ENCODE measurements around the gene ESCO1.

Gene ESCO1

GRCh38 chr18:21489919-21490495 is 110.5 kb downstream of the ESCO1 start:
- in situ Hi-C loops (cut with HindIII; ENCODE audit: low sequenced_read_pairs), result no loop called here

- in situ Hi-C loops (cut with HindIII; ENCODE audit: low sequenced_read_pairs), result no loop called here
Observed at GRCh38 chr18:21489119-21489750, 111.3 kb downstream of the ESCO1 start.

DNA sequence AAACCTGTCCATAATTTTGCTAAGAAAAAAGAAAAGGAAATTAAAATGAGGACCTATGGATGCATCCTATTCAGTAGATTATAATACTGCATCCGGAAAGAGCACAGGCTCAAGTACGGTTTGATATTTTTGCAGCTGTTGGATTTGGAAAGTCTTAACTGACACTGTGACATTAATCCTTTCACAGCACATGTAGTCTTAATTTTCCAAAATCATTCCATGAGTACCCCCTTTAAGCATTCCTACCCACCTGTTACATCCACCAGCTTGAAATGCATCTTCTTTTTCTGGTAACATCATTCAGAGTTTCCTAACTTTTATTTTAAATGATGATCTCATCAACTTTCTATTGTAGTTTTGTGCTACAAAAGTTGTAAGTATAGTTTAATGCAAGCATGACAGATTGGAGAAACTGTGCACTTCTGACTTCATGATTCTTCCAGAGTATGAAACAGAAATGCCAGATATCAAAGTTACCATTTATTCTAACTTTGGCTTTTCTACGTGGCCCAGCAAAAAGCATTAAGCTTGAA is 113.5 kb downstream of the ESCO1 start:
- in situ Hi-C loops (cut with HindIII; ENCODE audit: low sequenced_read_pairs), result no loop called here

DNA sequence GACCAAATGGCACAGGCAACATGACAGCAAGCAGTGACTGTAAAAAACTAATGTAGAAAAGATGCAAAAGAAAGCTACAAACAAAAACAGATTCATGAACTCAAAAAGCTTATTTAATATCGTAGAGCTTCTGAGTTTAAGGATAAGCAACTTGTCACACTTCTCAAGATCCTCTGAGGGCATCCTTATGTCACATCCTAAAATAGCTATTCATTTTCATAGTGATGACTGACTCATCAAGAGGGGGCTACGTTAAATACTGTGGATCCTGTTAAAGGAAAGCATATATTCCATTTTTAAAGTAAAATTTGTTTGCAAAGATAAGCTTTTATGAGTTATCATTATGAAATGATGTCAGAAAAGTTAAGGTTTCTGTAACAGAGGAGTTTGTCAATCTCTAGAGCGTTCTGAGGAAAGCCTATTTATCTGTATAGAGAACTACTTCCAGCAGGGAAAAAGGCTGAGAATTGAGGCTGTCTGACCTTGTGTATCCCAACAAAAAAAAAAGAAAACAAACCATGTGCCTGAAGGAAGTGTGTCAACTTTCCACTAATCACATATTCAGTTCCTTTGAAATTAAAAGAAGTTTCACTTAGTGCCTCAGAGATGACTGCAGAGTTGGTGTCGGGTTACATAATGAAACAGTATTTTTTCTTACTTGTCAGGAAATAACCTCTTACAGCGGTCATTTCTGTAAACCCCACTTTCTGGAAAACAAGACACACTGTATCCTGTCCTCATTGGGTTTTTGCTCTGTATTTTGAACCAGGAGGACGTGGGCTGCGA is 115.5 kb downstream of the ESCO1 start:
- in situ Hi-C loops (cut with HindIII; ENCODE audit: low sequenced_read_pairs), result no loop called here

DNA sequence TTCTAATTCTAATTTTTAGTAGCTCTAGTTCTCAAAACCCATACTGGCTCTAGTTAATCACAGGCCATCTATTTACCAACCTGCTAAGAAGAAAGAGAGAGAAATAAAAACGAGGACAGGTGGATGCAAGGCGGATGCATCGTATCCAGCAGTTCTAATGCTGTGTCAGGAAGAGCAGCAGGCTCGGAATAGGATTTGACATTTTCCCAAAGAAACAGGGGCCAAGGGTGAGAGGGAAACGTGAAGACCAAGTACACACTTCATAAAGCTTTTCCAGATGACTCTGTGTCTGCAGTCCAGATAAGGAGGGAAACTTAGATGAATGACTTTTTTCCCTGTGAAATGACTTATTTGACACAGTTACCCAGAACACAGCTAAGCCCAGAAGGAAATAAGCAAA is 117.5 kb downstream of the ESCO1 start:
- in situ Hi-C loops (cut with HindIII; ENCODE audit: low sequenced_read_pairs), result no loop called here

- in situ Hi-C loops (cut with HindIII; ENCODE audit: low sequenced_read_pairs), result no loop called here
Observed at GRCh38 chr18:21481739-21482138, 118.8 kb downstream of the ESCO1 start.

DNA sequence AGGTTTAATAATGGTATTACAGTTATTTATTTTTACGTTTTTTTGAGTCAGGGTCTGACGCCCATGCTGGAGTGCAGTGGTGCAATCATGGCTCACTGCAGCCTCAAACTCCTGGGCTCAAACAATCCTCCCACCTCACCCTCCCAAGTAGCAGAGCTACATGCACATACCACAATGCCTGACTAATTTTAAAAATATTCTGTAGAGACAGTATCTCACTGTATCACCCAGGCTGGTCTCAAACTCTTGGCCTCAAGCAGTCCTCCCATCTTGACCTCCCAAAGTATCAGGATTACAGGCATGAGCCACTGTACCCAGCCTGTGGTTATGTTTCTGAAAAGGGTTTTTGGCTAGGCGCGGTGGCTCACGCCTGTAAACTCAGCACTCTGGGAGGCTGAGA is 120.8 kb downstream of the ESCO1 start:
- in situ Hi-C loops (cut with HindIII; ENCODE audit: low sequenced_read_pairs), result no loop called here

All from DLD1 (cell line).